ENCODE measurements around the gene RRP1B. TPM values are rescaled to one million over a fixed set of nuclear protein-coding genes. Genes with fewer than 3 reads are reported as not detected.

The RRP1B gene
- total and polyA plus RNA-seq, 2 of the 13 experiments (the other 11 are each of a cell fraction or from before 2014, with no cell fraction given) = 16.3 to 46.2 TPM

DNA sequence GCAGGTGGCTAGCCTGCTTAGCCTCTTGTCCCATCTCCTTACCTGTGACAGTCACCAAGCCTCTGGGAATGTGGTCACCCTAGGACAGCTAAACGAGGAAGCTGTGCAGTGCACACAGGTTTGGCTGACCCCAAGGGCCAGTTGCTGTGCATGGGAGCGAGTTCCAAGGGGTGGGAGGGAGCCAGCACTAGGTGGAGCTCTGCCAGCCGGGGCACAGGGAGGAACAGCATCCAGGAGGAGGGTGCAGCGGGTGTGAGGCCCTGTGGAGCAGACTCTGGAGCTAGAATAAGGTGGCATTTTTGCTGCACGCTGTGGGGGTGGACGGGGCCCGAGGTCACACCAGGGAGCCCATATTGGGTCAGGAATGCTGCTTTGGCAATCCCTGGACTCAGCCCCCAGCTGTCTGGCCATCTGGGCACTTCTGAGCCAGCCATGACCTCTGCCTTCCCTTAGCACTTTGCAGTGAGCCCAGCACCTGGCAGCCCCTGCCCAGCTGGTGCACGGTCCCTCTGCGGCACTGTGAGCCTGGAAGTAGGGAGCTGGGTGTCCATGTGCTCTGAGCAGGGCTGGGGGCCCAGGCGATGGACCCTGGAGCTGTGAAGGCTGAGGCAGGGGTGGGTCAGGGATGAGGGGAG is 68.3 kb downstream of the RRP1B start (continued):
- TF ChIP-seq, protein P1, sequence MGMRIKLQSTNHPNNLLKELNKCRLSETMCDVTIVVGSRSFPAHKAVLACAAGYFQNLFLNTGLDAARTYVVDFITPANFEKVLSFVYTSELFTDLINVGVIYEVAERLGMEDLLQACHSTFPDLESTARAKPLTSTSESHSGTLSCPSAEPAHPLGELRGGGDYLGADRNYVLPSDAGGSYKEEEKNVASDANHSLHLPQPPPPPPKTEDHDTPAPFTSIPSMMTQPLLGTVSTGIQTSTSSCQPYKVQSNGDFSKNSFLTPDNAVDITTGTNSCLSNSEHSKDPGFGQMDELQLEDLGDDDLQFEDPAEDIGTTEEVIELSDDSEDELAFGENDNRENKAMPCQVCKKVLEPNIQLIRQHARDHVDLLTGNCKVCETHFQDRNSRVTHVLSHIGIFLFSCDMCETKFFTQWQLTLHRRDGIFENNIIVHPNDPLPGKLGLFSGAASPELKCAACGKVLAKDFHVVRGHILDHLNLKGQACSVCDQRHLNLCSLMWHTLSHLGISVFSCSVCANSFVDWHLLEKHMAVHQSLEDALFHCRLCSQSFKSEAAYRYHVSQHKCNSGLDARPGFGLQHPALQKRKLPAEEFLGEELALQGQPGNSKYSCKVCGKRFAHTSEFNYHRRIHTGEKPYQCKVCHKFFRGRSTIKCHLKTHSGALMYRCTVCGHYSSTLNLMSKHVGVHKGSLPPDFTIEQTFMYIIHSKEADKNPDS (CRISPR knock-in tag; IDR thresholded peaks at IDR 0.05) = peak; percentile 88; the same call in 1 of the 2 replicates
- TF ChIP-seq NAIF1 (CRISPR knock-in tag; IDR thresholded peaks at IDR 0.05; ENCODE audit: borderline replicate concordance) (0 out of 2 replicates have a peak, but pooled peaks have one; percentile 19), ZFP1 (CRISPR knock-in tag; IDR thresholded peaks at IDR 0.05) (0 out of 2 replicates have a peak, but pooled peaks have one; percentile 26), KLF16 (CRISPR knock-in tag; IDR thresholded peaks at IDR 0.05) (0 out of 4 replicates have a peak, but pooled peaks of 1 of the 2 experiments have one; percentile 69), LCORL (IDR thresholded peaks at IDR 0.05) (no peak), LCORL (CRISPR knock-in tag; IDR thresholded peaks at IDR 0.05) (peak; percentile 20; the same call in 1 of the 2 replicates), ZNF264 (CRISPR knock-in tag; IDR thresholded peaks at IDR 0.05) (no peak), SKI (IDR thresholded peaks at IDR 0.05; ENCODE audit: partially characterized antibody) (peak; percentile 65), AGO2 (optimal IDR thresholded peaks at IDR 0.05; ENCODE audit: low read depth, low read length) (peak; percentile 55), TEAD3 (CRISPR knock-in tag; optimal IDR thresholded peaks at IDR 0.05; ENCODE audit: borderline replicate concordance) (peak; percentile 59), ZNF7 (CRISPR knock-in tag; IDR thresholded peaks at IDR 0.05) (peak; percentile 87)
- TF ChIP-seq, protein P2, sequence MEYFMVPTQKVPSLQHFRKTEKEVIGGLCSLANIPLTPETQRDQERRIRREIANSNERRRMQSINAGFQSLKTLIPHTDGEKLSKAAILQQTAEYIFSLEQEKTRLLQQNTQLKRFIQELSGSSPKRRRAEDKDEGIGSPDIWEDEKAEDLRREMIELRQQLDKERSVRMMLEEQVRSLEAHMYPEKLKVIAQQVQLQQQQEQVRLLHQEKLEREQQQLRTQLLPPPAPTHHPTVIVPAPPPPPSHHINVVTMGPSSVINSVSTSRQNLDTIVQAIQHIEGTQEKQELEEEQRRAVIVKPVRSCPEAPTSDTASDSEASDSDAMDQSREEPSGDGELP (IDR thresholded peaks at IDR 0.05; ENCODE audit: borderline replicate concordance, low read depth) = peak; percentile 20; the same call in 1 of the 2 replicates
- TF ChIP-seq, protein P3, sequence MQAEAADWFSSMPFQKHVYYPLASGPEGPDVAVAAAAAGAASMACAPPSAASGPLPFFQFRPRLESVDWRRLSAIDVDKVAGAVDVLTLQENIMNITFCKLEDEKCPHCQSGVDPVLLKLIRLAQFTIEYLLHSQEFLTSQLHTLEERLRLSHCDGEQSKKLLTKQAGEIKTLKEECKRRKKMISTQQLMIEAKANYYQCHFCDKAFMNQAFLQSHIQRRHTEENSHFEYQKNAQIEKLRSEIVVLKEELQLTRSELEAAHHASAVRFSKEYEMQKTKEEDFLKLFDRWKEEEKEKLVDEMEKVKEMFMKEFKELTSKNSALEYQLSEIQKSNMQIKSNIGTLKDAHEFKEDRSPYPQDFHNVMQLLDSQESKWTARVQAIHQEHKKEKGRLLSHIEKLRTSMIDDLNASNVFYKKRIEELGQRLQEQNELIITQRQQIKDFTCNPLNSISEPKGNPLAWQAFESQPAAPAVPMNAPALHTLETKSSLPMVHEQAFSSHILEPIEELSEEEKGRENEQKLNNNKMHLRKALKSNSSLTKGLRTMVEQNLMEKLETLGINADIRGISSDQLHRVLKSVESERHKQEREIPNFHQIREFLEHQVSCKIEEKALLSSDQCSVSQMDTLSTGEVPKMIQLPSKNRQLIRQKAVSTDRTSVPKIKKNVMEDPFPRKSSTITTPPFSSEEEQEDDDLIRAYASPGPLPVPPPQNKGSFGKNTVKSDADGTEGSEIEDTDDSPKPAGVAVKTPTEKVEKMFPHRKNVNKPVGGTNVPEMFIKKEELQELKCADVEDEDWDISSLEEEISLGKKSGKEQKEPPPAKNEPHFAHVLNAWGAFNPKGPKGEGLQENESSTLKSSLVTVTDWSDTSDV (CRISPR knock-in tag; IDR thresholded peaks at IDR 0.05) = 0 out of 2 replicates have a peak, but pooled peaks have one; percentile 50
- TF ChIP-seq, protein P4, sequence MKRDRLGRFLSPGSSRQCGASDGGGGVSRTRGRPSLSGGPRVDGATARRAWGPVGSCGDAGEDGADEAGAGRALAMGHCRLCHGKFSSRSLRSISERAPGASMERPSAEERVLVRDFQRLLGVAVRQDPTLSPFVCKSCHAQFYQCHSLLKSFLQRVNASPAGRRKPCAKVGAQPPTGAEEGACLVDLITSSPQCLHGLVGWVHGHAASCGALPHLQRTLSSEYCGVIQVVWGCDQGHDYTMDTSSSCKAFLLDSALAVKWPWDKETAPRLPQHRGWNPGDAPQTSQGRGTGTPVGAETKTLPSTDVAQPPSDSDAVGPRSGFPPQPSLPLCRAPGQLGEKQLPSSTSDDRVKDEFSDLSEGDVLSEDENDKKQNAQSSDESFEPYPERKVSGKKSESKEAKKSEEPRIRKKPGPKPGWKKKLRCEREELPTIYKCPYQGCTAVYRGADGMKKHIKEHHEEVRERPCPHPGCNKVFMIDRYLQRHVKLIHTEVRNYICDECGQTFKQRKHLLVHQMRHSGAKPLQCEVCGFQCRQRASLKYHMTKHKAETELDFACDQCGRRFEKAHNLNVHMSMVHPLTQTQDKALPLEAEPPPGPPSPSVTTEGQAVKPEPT (CRISPR knock-in tag; IDR thresholded peaks at IDR 0.05; ENCODE audit: low read depth) = no peak
- TF ChIP-seq, protein P5, sequence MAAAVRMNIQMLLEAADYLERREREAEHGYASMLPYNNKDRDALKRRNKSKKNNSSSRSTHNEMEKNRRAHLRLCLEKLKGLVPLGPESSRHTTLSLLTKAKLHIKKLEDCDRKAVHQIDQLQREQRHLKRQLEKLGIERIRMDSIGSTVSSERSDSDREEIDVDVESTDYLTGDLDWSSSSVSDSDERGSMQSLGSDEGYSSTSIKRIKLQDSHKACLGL (CRISPR knock-in tag; IDR thresholded peaks at IDR 0.05) = peak; percentile 18; the same call in 1 of the 2 replicates
- TF ChIP-seq, protein P6, sequence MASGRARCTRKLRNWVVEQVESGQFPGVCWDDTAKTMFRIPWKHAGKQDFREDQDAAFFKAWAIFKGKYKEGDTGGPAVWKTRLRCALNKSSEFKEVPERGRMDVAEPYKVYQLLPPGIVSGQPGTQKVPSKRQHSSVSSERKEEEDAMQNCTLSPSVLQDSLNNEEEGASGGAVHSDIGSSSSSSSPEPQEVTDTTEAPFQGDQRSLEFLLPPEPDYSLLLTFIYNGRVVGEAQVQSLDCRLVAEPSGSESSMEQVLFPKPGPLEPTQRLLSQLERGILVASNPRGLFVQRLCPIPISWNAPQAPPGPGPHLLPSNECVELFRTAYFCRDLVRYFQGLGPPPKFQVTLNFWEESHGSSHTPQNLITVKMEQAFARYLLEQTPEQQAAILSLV (CRISPR knock-in tag; IDR thresholded peaks at IDR 0.05; ENCODE audit: borderline replicate concordance) = no peak
- TF ChIP-seq, protein P7, sequence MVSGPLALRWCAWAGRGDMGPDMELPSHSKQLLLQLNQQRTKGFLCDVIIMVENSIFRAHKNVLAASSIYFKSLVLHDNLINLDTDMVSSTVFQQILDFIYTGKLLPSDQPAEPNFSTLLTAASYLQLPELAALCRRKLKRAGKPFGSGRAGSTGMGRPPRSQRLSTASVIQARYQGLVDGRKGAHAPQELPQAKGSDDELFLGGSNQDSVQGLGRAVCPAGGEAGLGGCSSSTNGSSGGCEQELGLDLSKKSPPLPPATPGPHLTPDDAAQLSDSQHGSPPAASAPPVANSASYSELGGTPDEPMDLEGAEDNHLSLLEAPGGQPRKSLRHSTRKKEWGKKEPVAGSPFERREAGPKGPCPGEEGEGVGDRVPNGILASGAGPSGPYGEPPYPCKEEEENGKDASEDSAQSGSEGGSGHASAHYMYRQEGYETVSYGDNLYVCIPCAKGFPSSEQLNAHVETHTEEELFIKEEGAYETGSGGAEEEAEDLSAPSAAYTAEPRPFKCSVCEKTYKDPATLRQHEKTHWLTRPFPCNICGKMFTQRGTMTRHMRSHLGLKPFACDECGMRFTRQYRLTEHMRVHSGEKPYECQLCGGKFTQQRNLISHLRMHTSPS (CRISPR knock-in tag; IDR thresholded peaks at IDR 0.05; ENCODE audit: low read depth) = peak; percentile 50; the same call in 1 of the 2 replicates
